Esophagus muscularis mucosa (tissue), 4 donors: ENCODE results near the gene CELF4. TPM values are rescaled to one million over a fixed set of nuclear protein-coding genes. Genes with fewer than 3 reads are reported as not detected.

ENCODE experiments used
- DNase-seq: peaks from one replicate; pipeline ENCODE4 v3.0.0-alpha.2; 2017; ENCODE audit errors: extremely low spot score
- H3K27ac ChIP-seq, 4 donors: fragments of 200-600 bp; sonication (generic); replicated peaks in 1 of 4; 1 replicate in 3 of 4; 2 replicates in 1 of 4; pipeline ENCODE4 v1.5.1; 2016 to 2019; ENCODE audit warnings: mild to moderate bottlenecking in 1 of 4
- H3K27me3 ChIP-seq, 4 donors: fragments of 200-600 bp; sonication (generic); one replicate each; pipeline versions ENCODE4 v1.5.1 to v1.6.0; 2016 to 2019
- H3K36me3 ChIP-seq, 4 donors: fragments of 200-600 bp; sonication (generic); one replicate each; pipeline ENCODE4 v1.5.1; 2016 to 2019
- H3K4me1 ChIP-seq, 4 donors: fragments of 200-600 bp; sonication (generic); one replicate each; pipeline ENCODE4 v1.5.1; 2016 to 2019
- H3K4me3 ChIP-seq, 4 donors: fragments of 200-600 bp; sonication (generic); 1 replicate in 2 of 4; 2 replicates in 2 of 4; pipeline ENCODE4 v1.5.1; 2016 to 2019; ENCODE audit warnings: mild to moderate bottlenecking in 4 of 4, moderate library complexity in 1 of 4
- H3K9me3 ChIP-seq, 4 donors: fragments of 200-600 bp; sonication (generic); 1 replicate in 3 of 4; 2 replicates in 1 of 4; pipeline ENCODE4 v1.5.1; 2016 to 2019
- EP300 ChIP-seq: sonication (generic); formaldehyde crosslinking; IDR thresholded peaks from one replicate; pipeline ENCODE4 v1.6.1; 2017; ENCODE audit warnings: antibody characterized with exemption
- POLR2A ChIP-seq: fragments of 450-650 bp; IDR thresholded peaks from one replicate; pipeline ENCODE4 v1.6.1; 2017; ENCODE audit warnings: antibody characterized with exemption, moderate library complexity, mild to moderate bottlenecking, low read depth
- POLR2AphosphoS5 ChIP-seq, 2 donors: sonication (generic); formaldehyde crosslinking; IDR thresholded peaks; one replicate each; pipeline ENCODE4 v1.6.1; 2017; ENCODE audit warnings: antibody characterized with exemption in 2 of 2
- whole genome bisulfite sequencing: methylation state at CpG from one replicate; pipeline ENCODE4 v1.1.5; 2018; 5-methylcytosine and 5-hydroxymethylcytosine counted together
- intact Hi-C: fragments of 100-400 bp; cut with DNase I; formaldehyde crosslinking; loops from one replicate; pipeline ENCODE4 v1.15.1; 2023
- total RNA-seq, 4 donors: library from RNA; depleted of rRNA; stranded (reverse); fragments of >200 nt; gene quantifications; one replicate each; pipeline versions ENCODE4 v1.1.0 to v1.2.1, GENCODE V29; 2016
- TF ChIP-seq, protein P1 (sequence below), 3 experiments: fragments of 200-600 bp in 2 of 3; fragments of 450-650 bp in 1 of 3; sonication (generic) in 2 of 3; IDR thresholded peaks; one replicate each; pipeline ENCODE4 v1.5.1; 2017 to 2019; ENCODE audit warnings: antibody characterized with exemption in 3 of 3, mild to moderate bottlenecking in 2 of 3, moderate library complexity in 1 of 3

CELF4 gene
- total RNA-seq, 4 donors from 2014 or later = 0.86 to 1.8 (median 1.7) TPM

DNA sequence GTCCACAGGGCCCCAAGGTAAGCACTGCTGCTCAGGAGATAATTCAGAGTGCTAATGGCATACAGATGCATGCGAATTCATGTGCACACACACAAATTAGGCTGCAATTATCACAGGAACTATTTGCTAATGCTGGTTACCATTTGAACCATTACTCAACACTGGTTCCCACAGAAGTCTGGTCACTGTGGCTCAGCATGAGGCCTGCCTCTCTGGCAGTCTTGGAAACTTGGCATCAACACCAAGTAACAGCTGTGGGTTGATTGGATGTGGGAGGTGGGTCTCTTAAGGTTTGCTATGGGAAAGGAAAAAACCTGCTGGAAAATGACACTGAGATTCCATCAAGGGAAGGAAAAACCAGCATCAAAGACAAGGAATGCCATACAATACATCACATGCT, 105.0 kb downstream of the CELF4 start:
- H3K4me3 ChIP-seq = no peak overlapping the region
- WGBS = 81% methylated on average over 1 of the region's 1 CpG
- no peak for DNase-seq

DNA sequence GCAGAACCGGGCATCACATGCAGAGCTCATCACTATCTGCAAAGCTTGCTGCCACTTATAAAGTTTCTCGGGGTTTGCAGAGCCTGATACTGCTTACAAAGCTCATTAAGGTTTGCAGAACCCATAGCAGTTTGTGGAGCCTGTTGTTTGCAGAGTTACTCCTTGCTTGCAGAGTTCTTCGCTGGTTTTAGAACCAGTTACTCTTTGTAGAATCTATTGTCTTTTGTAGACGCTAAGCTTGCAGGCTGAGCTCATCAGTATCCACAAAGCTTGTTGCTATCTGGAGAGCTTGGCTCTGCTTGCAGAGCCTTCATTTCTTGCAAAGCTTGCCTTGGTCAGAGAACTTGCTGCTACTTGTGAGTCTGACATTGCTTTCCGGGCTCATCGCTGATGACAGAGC, 106.9 kb downstream of the CELF4 start:
- no peak for DNase-seq
- WGBS = 91% methylated on average over 6 of the region's 6 CpGs
- TF ChIP-seq EP300 (no peak), POLR2A (no peak), POLR2AphosphoS5 (IDR thresholded peaks at IDR 0.05) (no peak)
- TF ChIP-seq, protein P1, sequence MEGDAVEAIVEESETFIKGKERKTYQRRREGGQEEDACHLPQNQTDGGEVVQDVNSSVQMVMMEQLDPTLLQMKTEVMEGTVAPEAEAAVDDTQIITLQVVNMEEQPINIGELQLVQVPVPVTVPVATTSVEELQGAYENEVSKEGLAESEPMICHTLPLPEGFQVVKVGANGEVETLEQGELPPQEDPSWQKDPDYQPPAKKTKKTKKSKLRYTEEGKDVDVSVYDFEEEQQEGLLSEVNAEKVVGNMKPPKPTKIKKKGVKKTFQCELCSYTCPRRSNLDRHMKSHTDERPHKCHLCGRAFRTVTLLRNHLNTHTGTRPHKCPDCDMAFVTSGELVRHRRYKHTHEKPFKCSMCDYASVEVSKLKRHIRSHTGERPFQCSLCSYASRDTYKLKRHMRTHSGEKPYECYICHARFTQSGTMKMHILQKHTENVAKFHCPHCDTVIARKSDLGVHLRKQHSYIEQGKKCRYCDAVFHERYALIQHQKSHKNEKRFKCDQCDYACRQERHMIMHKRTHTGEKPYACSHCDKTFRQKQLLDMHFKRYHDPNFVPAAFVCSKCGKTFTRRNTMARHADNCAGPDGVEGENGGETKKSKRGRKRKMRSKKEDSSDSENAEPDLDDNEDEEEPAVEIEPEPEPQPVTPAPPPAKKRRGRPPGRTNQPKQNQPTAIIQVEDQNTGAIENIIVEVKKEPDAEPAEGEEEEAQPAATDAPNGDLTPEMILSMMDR (IDR thresholded peaks at IDR 0.05) = no peak
- intact Hi-C loops = no loop called here
- H3K27ac ChIP-seq = no peak overlapping the region
- no peaks in the 10 kb centered on the region for H3K9me3 ChIP-seq
- peaks cover 0 to 6% (median 2%) of the 10 kb centered on the region in 4 donors for H3K4me1 ChIP-seq
- H3K36me3 ChIP-seq = no peaks in the 10 kb centered on the region
- no peak overlapping the region for H3K4me3 ChIP-seq
- no peaks in the 10 kb centered on the region for H3K27me3 ChIP-seq

More for the DNA sequence above, 105.0 kb downstream of the CELF4 start:
- intact Hi-C loops = no loop called here
- Histone ChIP-seq H3K27ac (no peak overlapping the region), H3K9me3 (no peaks in the 10 kb centered on the region), H3K27me3 (peaks cover 0 to 4% (median 2%) of the 10 kb centered on the region in 4 donors), H3K4me1 (no peaks in the 10 kb centered on the region), H3K36me3 (no peaks in the 10 kb centered on the region)
- TF ChIP-seq POLR2A (no peak), EP300 (no peak), POLR2AphosphoS5 (IDR thresholded peaks at IDR 0.05) (no peak)
- TF ChIP-seq, protein P1 (IDR thresholded peaks at IDR 0.05) = no peak

DNA sequence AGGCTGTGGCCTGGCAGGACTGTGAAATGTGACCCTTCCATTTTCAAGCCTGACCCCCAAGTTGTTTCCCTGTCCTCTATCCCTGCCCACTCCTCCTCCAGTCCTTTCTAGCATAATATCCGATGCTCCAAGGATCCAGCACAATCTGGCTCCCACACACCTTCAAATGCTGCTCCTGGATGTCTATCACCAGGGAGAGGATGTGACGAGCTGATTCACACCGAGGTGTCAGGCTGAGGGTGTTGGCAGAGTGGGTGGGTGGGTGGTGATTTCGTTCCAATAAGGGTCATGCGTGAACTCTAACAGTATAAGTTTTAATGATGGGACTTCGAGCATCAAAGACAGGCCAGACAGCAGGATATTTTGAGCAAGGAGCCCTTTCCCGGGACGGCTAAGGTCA, 107.8 kb downstream of the CELF4 start:
- Histone ChIP-seq H3K9me3 (no peaks in the 10 kb centered on the region), H3K27ac (no peak overlapping the region), H3K36me3 (no peaks in the 10 kb centered on the region), H3K27me3 (no peaks in the 10 kb centered on the region), H3K4me1 (peaks cover 0 to 14% (median 10%) of the 10 kb centered on the region in 4 donors), H3K4me3 (no peak overlapping the region)
- DNase-seq = no peak
- intact Hi-C loops = no loop called here
- 80% methylated on average over 8 of the region's 8 CpGs for WGBS
- TF ChIP-seq EP300 = no peak
- TF ChIP-seq POLR2A = no peak
- no peak for TF ChIP-seq POLR2AphosphoS5 (IDR thresholded peaks at IDR 0.05)

DNA sequence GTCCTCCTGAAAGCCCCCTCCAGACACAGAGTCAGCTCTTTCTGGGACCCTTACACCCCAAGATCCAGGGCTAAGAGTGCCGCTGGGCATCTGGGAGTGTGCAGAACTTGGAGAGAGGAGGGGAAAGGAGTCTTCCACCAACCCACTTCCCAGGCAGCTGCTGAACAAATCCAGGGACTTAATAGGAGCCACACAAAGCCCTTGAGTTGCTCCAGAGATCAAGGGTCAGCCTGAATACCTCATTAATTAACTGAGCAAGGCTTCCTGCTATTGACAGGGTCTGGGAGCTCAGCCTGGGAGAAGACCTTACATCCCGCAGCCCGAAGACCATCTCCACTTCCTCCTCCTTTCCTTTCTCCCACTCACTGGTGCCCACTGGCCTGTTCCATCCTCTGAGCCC, 108.3 kb downstream of the CELF4 start:
- intact Hi-C loops = no loop called here
- no peaks in the 10 kb centered on the region for H3K9me3 ChIP-seq
- DNase-seq = no peak
- H3K27me3 ChIP-seq = no peaks in the 10 kb centered on the region
- no peak overlapping the region for H3K4me3 ChIP-seq
- WGBS = 73% methylated on average over 3 of the region's 3 CpGs
- H3K27ac ChIP-seq = no peak overlapping the region
- no peaks in the 10 kb centered on the region for H3K36me3 ChIP-seq
- TF ChIP-seq EP300 (no peak), POLR2A (no peak)
- peaks cover 0 to 18% (median 14%) of the 10 kb centered on the region in 4 donors for H3K4me1 ChIP-seq

DNA sequence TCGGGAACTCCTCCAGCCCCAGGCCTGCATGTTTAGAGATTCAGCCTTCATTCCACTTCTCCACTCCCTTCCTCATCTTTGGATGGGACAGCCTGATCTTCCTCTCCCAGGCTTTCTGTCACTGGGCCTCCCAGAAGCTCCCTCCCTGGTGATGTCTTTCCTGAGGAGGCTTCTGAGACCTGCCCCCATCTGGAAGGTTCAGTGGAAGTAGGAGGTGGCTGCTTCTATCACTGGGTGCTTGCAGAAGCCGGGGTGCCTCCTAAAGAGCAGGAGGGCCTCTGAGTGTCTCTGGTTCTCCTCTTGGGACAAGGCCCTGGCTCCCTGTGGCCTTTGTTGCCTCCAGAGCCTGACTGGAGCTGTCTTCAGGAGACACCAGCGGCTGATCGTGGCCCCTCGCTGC, 108.7 kb downstream of the CELF4 start:
- 78% methylated on average over 1 of the region's 5 CpGs for WGBS
- intact Hi-C loops = no loop called here

More for the DNA sequence above, 108.7 kb downstream of the CELF4 start:
- no peak overlapping the region for H3K27ac ChIP-seq
- peaks cover 0 to 23% (median 19%) of the 10 kb centered on the region in 4 donors for H3K4me1 ChIP-seq
- no peak overlapping the region for H3K4me3 ChIP-seq
- no peak for DNase-seq
- TF ChIP-seq POLR2A (no peak), EP300 (no peak), POLR2AphosphoS5 (IDR thresholded peaks at IDR 0.05) (no peak)
- TF ChIP-seq, protein P1 (IDR thresholded peaks at IDR 0.05) = no peak
- H3K27me3 ChIP-seq = no peaks in the 10 kb centered on the region
- no peaks in the 10 kb centered on the region for H3K36me3 ChIP-seq
- no peaks in the 10 kb centered on the region for H3K9me3 ChIP-seq
